Stimulated activated CD4-positive, alpha-beta T cell treated with anti-CD3 and anti-CD28 coated beads, Interleukin-2, amount 100 ng/mL, for 4 hours (primary cell): ENCODE results near the gene BANF2.

ENCODE experiments used
- DNase-seq: peaks from one replicate; pipeline ENCODE4 v3.0.0-alpha.2; 2020; ENCODE audit warnings: low read depth

The BANF2 gene

GRCh38 chr20:17664025-17664633 is 35.6 kb upstream of the BANF2 start:
- DNase-seq, result no peak

- no peak for DNase-seq
Observed at GRCh38 chr20:17665756-17666155, 34.0 kb upstream of the BANF2 start.

GRCh38 chr20:17666481-17666880 is 33.3 kb upstream of the BANF2 start:
- no peak for DNase-seq

- DNase-seq, result no peak
Observed at GRCh38 chr20:17667445-17667844, 32.3 kb upstream of the BANF2 start.

- DNase-seq, result no peak
Observed at GRCh38 chr20:17668432-17668831, 31.3 kb upstream of the BANF2 start.

GRCh38 chr20:17669306-17669931 is 30.3 kb upstream of the BANF2 start:
- DNase-seq, result no peak

- no peak for DNase-seq
Observed at GRCh38 chr20:17671011-17671410, 28.8 kb upstream of the BANF2 start.

GRCh38 chr20:17671565-17671964 is 28.2 kb upstream of the BANF2 start:
- no peak for DNase-seq

GRCh38 chr20:17673084-17673483 is 26.7 kb upstream of the BANF2 start:
- DNase-seq, result no peak

GRCh38 chr20:17674722-17675518 is 24.8 kb upstream of the BANF2 start:
- DNase-seq, result no peak

- no peak for DNase-seq
Observed at GRCh38 chr20:17675519-17676377, 24.0 kb upstream of the BANF2 start.

- no peak for DNase-seq
Observed at GRCh38 chr20:17676378-17676759, 23.4 kb upstream of the BANF2 start.

GRCh38 chr20:17676942-17677341 is 22.8 kb upstream of the BANF2 start:
- no peak for DNase-seq

GRCh38 chr20:17678295-17678694 is 21.5 kb upstream of the BANF2 start:
- DNase-seq, result no peak

- no peak for DNase-seq
Observed at GRCh38 chr20:17678886-17679285, 20.9 kb upstream of the BANF2 start.

- DNase-seq, result no peak
Observed at GRCh38 chr20:17679941-17680835, 19.6 kb upstream of the BANF2 start.

- peak; percentile 68 for DNase-seq
Observed at GRCh38 chr20:17680836-17681725, 18.7 kb upstream of the BANF2 start.

GRCh38 chr20:17681726-17682102 is 18.1 kb upstream of the BANF2 start:
- DNase-seq, result no peak

- peak; percentile 93 for DNase-seq
Observed at GRCh38 chr20:17682103-17682888, 17.5 kb upstream of the BANF2 start, which contains the start of gene RRBP1. TSS of gene RRBP1 (minus strand) at chr20:17682242. CDS start at chr20:17660507, 21,735 bp downstream.

- no peak for DNase-seq
Observed at GRCh38 chr20:17682889-17683198, 16.9 kb upstream of the BANF2 start.
